GM19467 (cell line): ENCODE measurements around the gene ADGRF4.

Experiments
- ATAC-seq: cut with Tn5 transposase; IDR thresholded peaks from one replicate; pipeline ENCODE4 v1.9.1; 2021; ENCODE audit warnings: mild to moderate bottlenecking, moderate library complexity; ENCODE audit not compliant: unreplicated experiment

ADGRF4 gene

DNA sequence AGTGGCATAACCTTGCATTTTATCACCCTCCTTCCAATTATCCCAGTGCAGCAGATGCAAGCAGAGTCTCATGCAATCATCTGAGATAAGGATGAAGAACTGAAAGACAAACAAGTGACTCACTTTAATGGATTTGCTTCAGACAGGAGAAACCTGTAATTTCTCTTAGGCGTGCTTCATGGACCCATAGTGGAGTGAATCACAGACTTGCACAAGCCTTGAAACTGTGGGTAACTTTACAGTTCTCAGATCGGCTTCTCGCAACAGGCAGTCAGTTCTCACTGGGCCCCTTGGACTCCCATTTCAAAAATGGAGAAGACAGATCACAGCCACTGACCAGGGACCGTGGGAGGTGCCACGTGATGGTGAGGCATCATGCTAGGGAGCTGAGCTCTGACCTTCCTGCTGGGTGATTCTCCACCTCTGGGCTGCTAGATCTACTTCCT lies at the start of gene ADGRF4:
Gene ADGRF4, plus strand, starts transcription at position 239 of the 446 bp plus-strand sequence. CDS start 8,666 bp downstream, outside the sequence.
- ATAC-seq, result no peak

- ATAC-seq, result peak; percentile 50
Observed at GRCh38 chr6:47650553-47651432, 47.6 kb upstream of the ADGRF4 start.

DNA sequence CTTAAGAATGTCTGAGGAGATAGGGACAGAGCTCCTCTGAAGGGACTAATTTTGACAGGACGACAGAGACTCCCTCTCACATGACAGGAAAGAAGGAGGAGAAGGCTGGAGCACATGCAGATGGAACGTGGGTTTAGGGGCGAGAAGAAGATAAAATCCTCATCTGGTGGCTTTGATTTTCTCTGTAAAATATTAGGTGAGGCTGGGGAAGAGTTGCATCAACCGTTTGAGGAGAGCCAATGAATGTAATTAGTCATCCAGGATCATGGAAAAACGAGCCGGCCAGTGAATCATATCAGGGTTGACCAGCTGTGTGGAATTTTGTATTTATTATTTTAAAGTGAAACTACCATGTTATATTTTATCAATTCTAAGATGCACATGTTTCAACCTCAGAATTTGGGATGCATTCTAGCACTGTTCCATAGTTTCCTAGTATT lies 46.9 kb upstream of the ADGRF4 start:
- no peak for ATAC-seq

- no peak for ATAC-seq
Observed at GRCh38 chr6:47653706-47654105, 44.7 kb upstream of the ADGRF4 start.

DNA sequence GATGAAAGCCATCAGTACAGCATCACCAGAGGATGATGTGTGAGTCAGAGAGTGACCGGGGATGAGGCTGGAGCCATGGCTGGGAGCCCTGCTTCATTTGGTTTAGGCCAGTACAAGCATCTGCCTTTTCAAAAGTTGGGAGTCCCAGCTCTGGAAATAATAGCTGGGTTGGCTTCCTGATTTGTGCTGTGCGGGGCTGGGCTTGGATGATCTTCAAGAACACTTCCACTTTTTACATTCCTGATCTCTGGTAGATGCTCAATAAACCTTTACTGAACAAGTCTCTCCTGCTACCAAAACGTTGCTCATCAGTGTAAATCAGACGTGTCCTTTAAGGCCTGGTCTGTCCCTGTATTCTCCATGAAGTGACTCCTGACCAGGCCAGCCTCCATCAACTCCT lies 44.1 kb upstream of the ADGRF4 start:
- ATAC-seq, result no peak

- no peak for ATAC-seq
Observed at GRCh38 chr6:47655719-47656595, 42.4 kb upstream of the ADGRF4 start.

- ATAC-seq, result no peak
Observed at GRCh38 chr6:47661960-47662359, 36.4 kb upstream of the ADGRF4 start.

DNA sequence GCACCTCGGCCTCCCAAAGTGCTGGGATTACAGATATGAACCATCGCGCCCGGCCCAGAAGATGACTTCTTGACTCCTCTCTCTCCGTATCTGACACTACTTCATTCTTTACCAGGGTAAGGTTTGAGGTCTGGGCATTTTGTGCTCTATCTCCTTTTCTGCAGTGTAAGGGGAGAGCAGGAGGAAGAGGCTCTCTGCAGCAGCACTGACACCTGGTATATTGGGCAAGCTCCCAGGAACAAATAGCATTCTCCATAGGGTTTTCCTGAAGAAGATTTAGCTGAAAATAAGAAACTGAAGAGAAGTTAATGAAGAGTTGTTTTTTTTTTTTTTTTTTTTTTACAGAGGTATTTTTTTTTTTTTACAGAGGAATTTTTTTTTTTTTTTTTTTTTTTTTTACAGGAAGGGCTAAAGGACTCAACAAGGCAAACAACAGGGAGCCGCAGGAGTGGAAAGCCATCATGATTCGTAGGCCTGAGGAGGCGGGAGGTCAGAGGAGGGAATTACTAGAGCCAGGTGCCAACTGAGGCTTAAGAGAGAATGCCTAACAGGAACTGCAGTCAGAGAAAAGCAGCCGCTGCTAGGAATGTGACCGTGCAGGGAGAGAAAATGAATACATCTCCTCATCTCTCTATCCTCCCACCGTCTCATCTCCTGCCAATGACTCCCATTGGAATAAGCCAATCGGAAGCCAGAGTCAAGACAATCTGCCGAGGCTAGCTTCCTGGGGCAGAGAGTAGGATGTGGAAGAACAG lies 34.7 kb upstream of the ADGRF4 start:
- ATAC-seq, result no peak

- ATAC-seq, result no peak
Observed at GRCh38 chr6:47665112-47665511, 33.3 kb upstream of the ADGRF4 start.

- no peak for ATAC-seq
Observed at GRCh38 chr6:47669684-47670513, 28.5 kb upstream of the ADGRF4 start.

GRCh38 chr6:47670851-47671250 lies 27.5 kb upstream of the ADGRF4 start:
- ATAC-seq, result no peak

- no peak for ATAC-seq
Observed at GRCh38 chr6:47671777-47672176, 26.6 kb upstream of the ADGRF4 start.

DNA sequence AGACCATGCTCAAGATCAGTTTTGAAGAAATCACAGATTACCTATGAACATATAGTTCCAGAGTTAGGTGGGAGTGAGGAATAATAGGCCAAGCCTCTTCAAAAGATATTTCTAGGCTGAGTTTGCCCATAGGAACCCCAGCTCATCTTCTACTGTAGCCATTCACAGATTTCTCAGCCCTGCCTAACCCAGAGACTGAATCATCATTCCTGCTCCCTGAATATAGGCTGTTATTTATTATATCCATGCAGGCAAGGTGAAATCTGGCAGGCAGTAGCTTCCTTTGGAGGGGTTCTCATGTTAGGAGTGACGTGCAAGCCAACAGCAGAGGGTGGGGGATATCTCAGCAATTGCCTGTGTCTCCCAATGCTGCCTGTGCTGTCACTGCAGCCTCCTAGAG lies 25.6 kb upstream of the ADGRF4 start:
- no peak for ATAC-seq

DNA sequence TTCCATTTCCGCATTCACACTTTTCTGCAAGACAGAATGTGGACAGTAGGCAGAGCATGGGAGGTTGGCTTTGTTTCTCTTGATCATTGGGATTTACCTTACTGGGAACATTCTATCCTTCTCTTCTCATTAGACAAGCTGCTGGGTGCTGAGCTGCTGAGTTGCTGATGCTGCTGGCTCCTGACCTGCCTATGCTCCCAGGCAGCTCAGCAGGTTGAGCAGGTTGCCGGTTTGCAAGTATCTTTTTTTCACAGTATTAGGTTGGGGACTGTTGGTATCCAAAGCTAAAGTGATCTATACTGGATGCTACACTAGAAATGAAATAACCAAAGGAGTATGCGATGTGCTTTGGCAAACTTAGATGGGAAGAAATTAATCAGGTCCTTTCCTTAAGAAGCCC lies 23.7 kb upstream of the ADGRF4 start:
- no peak for ATAC-seq

GRCh38 chr6:47677381-47678100 lies 20.8 kb upstream of the ADGRF4 start:
- ATAC-seq, result no peak

DNA sequence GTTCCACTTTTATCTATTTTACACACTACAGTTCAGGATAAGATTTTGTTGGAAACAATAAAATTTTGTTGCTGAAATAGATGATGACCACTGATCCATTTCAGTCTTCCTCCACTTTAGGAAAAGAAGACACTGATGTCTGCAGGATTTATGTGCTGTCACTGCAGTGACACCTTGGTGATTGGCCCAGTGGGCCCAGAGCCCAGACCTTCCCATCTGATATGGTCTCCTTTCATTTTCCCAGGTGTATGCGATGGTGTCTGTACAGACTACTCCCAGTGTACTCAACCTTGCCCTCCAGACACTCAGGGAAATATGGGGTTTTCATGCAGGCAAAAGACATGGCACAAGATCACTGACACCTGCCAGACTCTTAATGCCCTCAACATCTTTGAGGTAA lies 19.6 kb upstream of the ADGRF4 start:
- no peak for ATAC-seq

DNA sequence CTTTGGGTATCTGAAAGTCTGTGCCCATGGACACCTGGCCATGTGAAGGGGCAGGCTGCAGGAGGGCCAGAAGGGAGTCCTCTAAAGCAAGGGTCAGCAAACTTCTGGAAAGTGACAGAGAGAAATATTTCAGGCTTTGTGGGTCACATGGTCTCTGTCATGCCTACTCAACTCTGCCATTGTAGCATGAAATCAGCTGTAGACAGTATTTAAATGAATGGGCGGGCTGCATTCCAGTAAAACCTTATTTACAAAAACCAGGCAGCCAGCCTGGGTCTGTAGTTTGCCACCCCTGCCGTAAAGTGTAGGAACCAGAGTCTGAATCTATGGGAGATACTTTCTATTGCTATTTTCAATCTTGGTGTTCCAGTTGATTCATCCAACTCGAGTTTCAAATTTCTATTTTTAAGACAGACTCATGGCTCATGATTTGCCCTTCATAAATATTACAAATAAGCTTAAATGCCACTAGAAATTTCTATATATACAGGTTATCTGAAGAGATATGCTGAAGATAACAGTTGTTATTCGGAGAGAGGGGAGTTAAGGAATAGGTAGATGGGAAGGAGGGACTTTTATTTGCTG lies 19.0 kb upstream of the ADGRF4 start:
- no peak for ATAC-seq

DNA sequence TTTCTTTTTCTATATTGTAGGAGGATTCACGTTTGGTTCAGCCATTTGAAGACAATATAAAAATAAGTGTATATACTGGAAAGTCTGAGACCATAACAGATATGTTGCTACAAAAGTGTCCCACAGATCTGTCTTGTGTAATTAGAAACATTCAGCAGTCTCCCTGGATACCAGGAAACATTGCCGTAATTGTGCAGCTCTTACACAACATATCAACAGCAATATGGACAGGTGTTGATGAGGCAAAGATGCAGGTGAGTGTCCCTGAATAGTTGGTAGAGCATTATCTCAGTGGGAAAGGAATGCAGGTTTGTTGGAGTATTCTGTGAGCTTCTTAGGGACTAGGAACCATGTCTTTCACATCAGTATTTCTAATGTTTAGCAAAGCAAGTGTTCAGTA lies 18.3 kb upstream of the ADGRF4 start:
- ATAC-seq, result no peak

DNA sequence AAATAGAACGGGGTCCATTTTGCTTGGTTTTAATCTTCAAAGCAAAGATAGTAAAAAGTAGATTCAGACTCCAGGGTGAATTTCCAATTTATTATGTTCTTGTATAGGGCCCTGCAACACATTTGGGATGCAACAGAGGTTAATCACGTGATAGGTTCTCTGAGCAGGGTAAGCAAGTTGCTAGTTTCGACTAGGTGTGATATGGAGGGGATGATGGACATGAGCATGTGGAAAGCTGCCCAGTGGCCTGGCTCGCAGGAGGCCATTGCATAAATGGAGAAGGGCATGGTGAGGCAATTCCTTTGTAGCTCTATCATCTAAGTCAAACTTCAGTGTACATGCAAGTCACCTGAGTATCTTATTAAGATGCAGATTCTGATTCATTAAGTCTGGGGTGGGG lies 17.7 kb upstream of the ADGRF4 start:
- no peak for ATAC-seq
